HepG2 (cell line): Measurements from ENCODE around the gene LEMD3. TPM values are rescaled to one million over a fixed set of nuclear protein-coding genes. Genes with fewer than 3 reads are reported as not detected.

Source experiments
- ATAC-seq: fragments of 200-7000 bp; cut with Tn5 transposase; 3 replicates; pipeline ENCODE4 v1.9.1; 2020; ENCODE audit warnings: mild to moderate bottlenecking, moderate library complexity
- BruUV-seq: library from RNA; stranded (reverse); fragments of 400-500 nt; replicated peaks from 2 replicates; lab custom pipeline; 2021; lab: Mats Ljungman, UMichigan
- CTCF ChIA-PET: fragments of 300-600 bp; formaldehyde crosslinking; extraction: SDS; loops from one replicate; lab custom pipeline; 2021; ENCODE audit warnings: low total read pairs, inconsistent platforms, low intra/inter-chr PET ratio; lab: Yijun Ruan, JAX
- POLR2A ChIA-PET: fragments of 350-600 bp; sonication (Branson Sonifier 250); formaldehyde crosslinking; loops from one replicate; lab custom pipeline; 2020; ENCODE audit warnings: antibody characterized with exemption, inconsistent platforms; lab: Yijun Ruan, JAX
- DNase-seq: peaks from one replicate; pipeline ENCODE4 v3.0.0-alpha.2; 2015; ENCODE audit warnings: low spot score
- FAIRE-seq: peaks from 3 replicates; lab custom pipeline; 2011; peaks lifted over from hg19 to GRCh38; lab: Jason Lieb, UNC
- H2AFZ ChIP-seq: one replicate; pipeline ENCODE4 v1.6.1; 2011; ENCODE audit warnings: low read length, inconsistent platforms
- H3K27ac ChIP-seq: fragments of 300-600 bp; 3 replicates; pipeline ENCODE4 v1.8.0; 2011; ENCODE audit warnings: mixed run types, mild to moderate bottlenecking, mixed read lengths, low read length, inconsistent platforms; ENCODE audit not compliant: insufficient read depth; ENCODE audit errors: extremely low read length
- H3K27me3 ChIP-seq, 2 experiments: fragments of 200-600 bp in 1 of 2; 2 replicates in 1 of 2; 3 replicates in 1 of 2; pipeline versions ENCODE4 v1.6.0 to v1.8.0; 2011; ENCODE audit warnings: low read length in 2 of 2, mild to moderate bottlenecking in 2 of 2, moderate library complexity in 2 of 2, inconsistent platforms in 1 of 2; ENCODE audit not compliant: insufficient read depth in 2 of 2, control insufficient read depth in 1 of 2
- H3K36me3 ChIP-seq, 2 experiments: fragments of 200-600 bp in 1 of 2; replicated peaks in 1 of 2; 2 replicates in 1 of 2; 3 replicates in 1 of 2; pipeline versions ENCODE4 v1.5.1 to v1.8.0; 2011; ENCODE audit warnings: low read length in 2 of 2, inconsistent platforms in 1 of 2; ENCODE audit not compliant: insufficient read depth in 2 of 2, control insufficient read depth in 1 of 2
- H3K4me1 ChIP-seq: 2 replicates; pipeline ENCODE4 v1.5.1; 2012; ENCODE audit warnings: low read length, inconsistent platforms; ENCODE audit not compliant: insufficient read depth
- H3K4me2 ChIP-seq: 2 replicates; pipeline ENCODE4 v1.6.0; 2011; ENCODE audit warnings: low read depth, low read length, inconsistent platforms
- H3K4me3 ChIP-seq, 3 experiments: fragments of 200-600 bp in 1 of 3; sonication (generic), shearing (Covaris generic) in 1 of 3; replicated peaks in 1 of 3; 2 replicates each; pipeline ENCODE4 v1.5.1; 2011 to 2016; ENCODE audit warnings: low read length in 3 of 3, inconsistent platforms in 2 of 3, low read depth in 2 of 3, mild to moderate bottlenecking in 2 of 3, control low read depth in 1 of 3, mixed read lengths in 1 of 3; ENCODE audit not compliant: insufficient read depth in 1 of 3
- H3K79me2 ChIP-seq: one replicate; pipeline ENCODE4 v1.6.1; 2011; ENCODE audit warnings: low read length, inconsistent platforms; ENCODE audit not compliant: insufficient read depth
- H3K9ac ChIP-seq: 2 replicates; pipeline ENCODE4 v1.6.0; 2011; ENCODE audit warnings: mild to moderate bottlenecking, low read depth, low read length, inconsistent platforms; ENCODE audit not compliant: insufficient read depth
- H3K9me3 ChIP-seq: 2 replicates; pipeline ENCODE4 v1.5.1; 2012; ENCODE audit warnings: mild to moderate bottlenecking, low read length
- H4K20me1 ChIP-seq: 2 replicates; pipeline ENCODE4 v1.6.0; 2011; ENCODE audit warnings: inconsistent platforms, mild to moderate bottlenecking, low read length, moderate library complexity; ENCODE audit not compliant: insufficient read depth
- BRD4 ChIP-seq: sonication (generic); formaldehyde crosslinking; IDR thresholded peaks from 2 replicates; pipeline ENCODE4 v1.4.0; 2020; ENCODE audit warnings: missing genetic modification reagents
- ELF1 ChIP-seq: sonication (generic); formaldehyde crosslinking; IDR thresholded peaks from 2 replicates; pipeline ENCODE4 v1.4.0; 2020; ENCODE audit warnings: missing genetic modification reagents
- FOXA1 ChIP-seq, 2 experiments: fragments of 450-650 bp in 1 of 2; sonication (generic) in 1 of 2; formaldehyde crosslinking in 1 of 2; IDR thresholded peaks; 2 replicates each; pipeline versions ENCODE4 v1.4.0 to v1.6.1; 2016 to 2020; ENCODE audit warnings: missing genetic modification reagents in 1 of 2
- KLF12 ChIP-seq: sonication (generic); formaldehyde crosslinking; IDR thresholded peaks from 2 replicates; pipeline ENCODE4 v1.4.0; 2020; ENCODE audit warnings: missing genetic modification reagents, borderline replicate concordance
- MXD1 ChIP-seq: sonication (generic); formaldehyde crosslinking; IDR thresholded peaks from 2 replicates; pipeline ENCODE4 v1.4.0; 2020; ENCODE audit warnings: mild to moderate bottlenecking, missing genetic modification reagents
- NFE2 ChIP-seq: sonication (generic); formaldehyde crosslinking; IDR thresholded peaks from 2 replicates; pipeline ENCODE4 v1.4.0; 2020; ENCODE audit warnings: missing genetic modification reagents
- RBM39 ChIP-seq: fragments of 200-400 bp; formaldehyde crosslinking; IDR thresholded peaks from one replicate; pipeline ENCODE4 v1.6.1; 2018; ENCODE audit warnings: antibody characterized with exemption, mild to moderate bottlenecking, low read depth, low read length; ENCODE audit not compliant: poor library complexity, severe bottlenecking
- SNAPC5 ChIP-seq: sonication (generic); formaldehyde crosslinking; IDR thresholded peaks from 2 replicates; pipeline ENCODE4 v1.8.1; 2023; ENCODE audit warnings: mild to moderate bottlenecking, missing genetic modification reagents, borderline replicate concordance
- SSRP1 ChIP-seq: IDR thresholded peaks from 2 replicates; pipeline ENCODE4 v1.6.1; 2016; ENCODE audit warnings: control low read depth
- TBP ChIP-seq: sonication (generic); formaldehyde crosslinking; IDR thresholded peaks from 2 replicates; pipeline ENCODE4 v1.5.0; 2020; ENCODE audit warnings: missing genetic modification reagents
- TCF12 ChIP-seq, 2 experiments: fragments of 450-650 bp in 1 of 2; sonication (generic) in 1 of 2; formaldehyde crosslinking in 1 of 2; IDR thresholded peaks; 2 replicates each; pipeline versions ENCODE4 v1.6.1 to v1.8.0; 2017 to 2022; ENCODE audit warnings: antibody characterized with exemption in 1 of 2, mild to moderate bottlenecking in 1 of 2, missing genetic modification reagents in 1 of 2, moderate library complexity in 1 of 2
- TOE1 ChIP-seq: sonication (generic); formaldehyde crosslinking; IDR thresholded peaks from 2 replicates; pipeline ENCODE4 v1.4.0; 2020; ENCODE audit warnings: mild to moderate bottlenecking, missing genetic modification reagents
- ZBTB3 ChIP-seq: sonication (generic); formaldehyde crosslinking; IDR thresholded peaks from 2 replicates; pipeline ENCODE4 v1.4.0; 2020; ENCODE audit warnings: low read depth, mild to moderate bottlenecking, moderate library complexity, missing genetic modification reagents, borderline replicate concordance
- ZNF280B ChIP-seq: sonication (generic); formaldehyde crosslinking; IDR thresholded peaks from 2 replicates; pipeline ENCODE4 v1.5.0; 2020; ENCODE audit warnings: missing genetic modification reagents, mild to moderate bottlenecking, borderline replicate concordance
- ZNF335 ChIP-seq: sonication (generic); formaldehyde crosslinking; IDR thresholded peaks from 2 replicates; pipeline ENCODE4 v1.4.0; 2020; ENCODE audit warnings: missing genetic modification reagents
- ZNF33B ChIP-seq: sonication (generic); formaldehyde crosslinking; IDR thresholded peaks from 2 replicates; pipeline ENCODE4 v1.5.1; 2020; ENCODE audit warnings: mild to moderate bottlenecking, missing genetic modification reagents
- ZNF343 ChIP-seq: sonication (generic); formaldehyde crosslinking; IDR thresholded peaks from 2 replicates; pipeline ENCODE4 v1.4.0; 2020; ENCODE audit warnings: mild to moderate bottlenecking, missing genetic modification reagents
- ZNF7 ChIP-seq: IDR thresholded peaks from 2 replicates; pipeline ENCODE4 v1.6.1; 2016; ENCODE audit warnings: missing biosample characterization, missing genetic modification reagents
- WGBS: methylation state at CpG from one replicate; pipeline ENCODE4 v1.1.6; 2017; ENCODE audit warnings: low lambda C conversion rate; 5-methylcytosine and 5-hydroxymethylcytosine counted together
- in situ Hi-C: cut with HindIII; loops from 2 replicates; pipeline ENCODE4 v1.10.0; 2017; ENCODE audit warnings: low pct_unique_long_range_greater_than_20kb; ENCODE audit not compliant: extremely low pct_ligation_motif_present
- intact Hi-C: fragments of 100-400 bp; cut with micrococcal nuclease; formaldehyde crosslinking; loops from one replicate; pipeline ENCODE4 v1.10.0; 2022; ENCODE audit not compliant: unreplicated experiment
- polyA plus RNA-seq, 8 experiments: library from polyadenylated mRNA; depleted of rRNA in 3 of 8; stranded (reverse) in 7 of 8; unstranded in 1 of 8; fragments of >200 nt; fragmentation: Illumina TruSeq in 4 of 8; extraction: Trizol in 4 of 8; gene quantifications; 2 replicates each; pipeline versions ENCODE4 v1.2.1 to v1.2.3, GENCODE V29; 2011 to 2016; ENCODE audit warnings: low read depth in 4 of 8, missing spikeins in 1 of 8, mixed read lengths in 1 of 8; ENCODE audit not compliant: insufficient read depth in 1 of 8
- total RNA-seq, 5 experiments: library from RNA; depleted of rRNA; stranded (reverse); fragments of >200 nt; fragmentation: Illumina TruSeq; extraction: Trizol; gene quantifications; 2 replicates each; pipeline ENCODE4 v1.2.3, GENCODE V29; 2016; ENCODE audit warnings: low read depth in 1 of 5
- TF ChIP-seq, protein P1 (sequence below): sonication (generic); formaldehyde crosslinking; IDR thresholded peaks from 2 replicates; pipeline ENCODE4 v1.5.1; 2020; ENCODE audit warnings: mild to moderate bottlenecking, moderate library complexity, missing genetic modification reagents
- TF ChIP-seq, protein P2 (sequence below): sonication (generic); formaldehyde crosslinking; IDR thresholded peaks from 2 replicates; pipeline ENCODE4 v1.8.0; 2022; ENCODE audit warnings: missing genetic modification reagents, low read depth, mild to moderate bottlenecking, borderline replicate concordance

The LEMD3 gene
- total and polyA plus RNA-seq, 2 of the 13 experiments (the other 11 are each of a cell fraction or from before 2014, with no cell fraction given) = 9.3 to 18.7 TPM

- FAIRE-seq = no peak
- Histone ChIP-seq H4K20me1 (no peaks in the 10 kb centered on the region), H3K9ac (no peak overlapping the region), H3K27ac (no peak overlapping the region)
- POLR2A ChIA-PET = no interaction called here
- intact Hi-C loops = no loop called here
- 65% methylated on average over 4 of the region's 4 CpGs for WGBS
- BruUV-seq = no TSS peak
- TF ChIP-seq ZNF343 (CRISPR knock-in tag) (no peak), TBP (CRISPR knock-in tag) (no peak), ZNF33B (CRISPR knock-in tag) (no peak), ZNF280B (CRISPR knock-in tag) (no peak), ZNF335 (CRISPR knock-in tag) (no peak), TCF12 (IDR thresholded peaks at IDR 0.05) (no peak), TCF12 (CRISPR knock-in tag; IDR thresholded peaks at IDR 0.05) (no peak), TOE1 (CRISPR knock-in tag) (no peak), KLF12 (CRISPR knock-in tag) (no peak), FOXA1 (IDR thresholded peaks at IDR 0.05) (no peak), FOXA1 (CRISPR knock-in tag; IDR thresholded peaks at IDR 0.05) (no peak), RBM39 (no peak), ZBTB3 (CRISPR knock-in tag) (no peak), BRD4 (CRISPR knock-in tag) (no peak), ELF1 (CRISPR knock-in tag) (no peak), SSRP1 (CRISPR knock-in tag) (no peak), ZNF7 (no peak), MXD1 (CRISPR knock-in tag) (no peak), SNAPC5 (no peak), NFE2 (no peak)
- TF ChIP-seq, protein P1, sequence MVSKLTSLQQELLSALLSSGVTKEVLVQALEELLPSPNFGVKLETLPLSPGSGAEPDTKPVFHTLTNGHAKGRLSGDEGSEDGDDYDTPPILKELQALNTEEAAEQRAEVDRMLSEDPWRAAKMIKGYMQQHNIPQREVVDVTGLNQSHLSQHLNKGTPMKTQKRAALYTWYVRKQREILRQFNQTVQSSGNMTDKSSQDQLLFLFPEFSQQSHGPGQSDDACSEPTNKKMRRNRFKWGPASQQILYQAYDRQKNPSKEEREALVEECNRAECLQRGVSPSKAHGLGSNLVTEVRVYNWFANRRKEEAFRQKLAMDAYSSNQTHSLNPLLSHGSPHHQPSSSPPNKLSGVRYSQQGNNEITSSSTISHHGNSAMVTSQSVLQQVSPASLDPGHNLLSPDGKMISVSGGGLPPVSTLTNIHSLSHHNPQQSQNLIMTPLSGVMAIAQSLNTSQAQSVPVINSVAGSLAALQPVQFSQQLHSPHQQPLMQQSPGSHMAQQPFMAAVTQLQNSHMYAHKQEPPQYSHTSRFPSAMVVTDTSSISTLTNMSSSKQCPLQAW (CRISPR knock-in tag) = no peak
- TF ChIP-seq, protein P2, sequence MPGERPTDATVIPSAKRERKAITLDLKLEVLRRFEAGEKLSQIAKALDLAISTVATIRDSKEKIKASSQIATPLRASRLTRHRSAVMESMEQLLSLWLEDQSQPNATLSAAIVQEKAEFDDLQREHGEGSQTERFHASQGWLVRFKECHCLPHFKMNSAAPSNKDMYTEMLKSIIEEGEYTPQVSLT = no peak
- TF ChIP-seq, all 625 proteins: peak for 0
- Histone ChIP-seq H3K4me2 (no peak overlapping the region), H2AFZ (no peak overlapping the region), H3K4me3 (no peak overlapping the region), H3K27me3 (no peaks in the 10 kb centered on the region), H3K4me1 (no peaks in the 10 kb centered on the region), H3K36me3 (no peaks in the 10 kb centered on the region), H3K9me3 (no peaks in the 10 kb centered on the region), H3K79me2 (no peaks in the 10 kb centered on the region)
- in situ Hi-C loops = no loop called here
- CTCF ChIA-PET = no interaction called here
- DNase-seq (no peak), ATAC-seq (no peak)
These were observed 125.4 kb downstream of the LEMD3 start for GRCh38 chr12:65294641-65295262.
